Hepatocyte (in vitro differentiated cells): Measurements from ENCODE around the gene PYGO1.
"Not testable (repeated sequence)": the region's sequence is repeated elsewhere in the genome, so short reads cannot be mapped to it uniquely, and the experiment has no call there.

Source experiments
- CTCF ChIP-seq: fragments of 200-600 bp; sonication (generic); IDR thresholded peaks from 2 replicates; pipeline ENCODE4 v1.5.1; 2016; ENCODE audit warnings: antibody characterized with exemption, mild to moderate bottlenecking; ENCODE audit not compliant: poor library complexity
- EZH2 ChIP-seq: fragments of 200-600 bp; sonication (generic); IDR thresholded peaks from 2 replicates; pipeline ENCODE4 v1.6.1; 2016; ENCODE audit warnings: antibody characterized with exemption, mild to moderate bottlenecking, borderline replicate concordance

GRCh38 chr15:55488952-55489600, 99.1 kb downstream of the PYGO1 start:
- not testable (repeated sequence) for TF ChIP-seq EZH2, CTCF
